HG02610 (cell line): ENCODE data around the gene WNT8A.
A peak's percentile ranks its signal among the peaks of the same experiment; 100 is the strongest.
"Not testable (repeated sequence)": the region's sequence is repeated elsewhere in the genome, so short reads cannot be mapped to it uniquely, and the experiment has no call there.

Experiments used
- ATAC-seq: cut with Tn5 transposase; IDR thresholded peaks from one replicate; pipeline ENCODE4 v1.9.1; 2021; ENCODE audit warnings: mild to moderate bottlenecking, moderate library complexity; ENCODE audit not compliant: unreplicated experiment

WNT8A gene, protein sequence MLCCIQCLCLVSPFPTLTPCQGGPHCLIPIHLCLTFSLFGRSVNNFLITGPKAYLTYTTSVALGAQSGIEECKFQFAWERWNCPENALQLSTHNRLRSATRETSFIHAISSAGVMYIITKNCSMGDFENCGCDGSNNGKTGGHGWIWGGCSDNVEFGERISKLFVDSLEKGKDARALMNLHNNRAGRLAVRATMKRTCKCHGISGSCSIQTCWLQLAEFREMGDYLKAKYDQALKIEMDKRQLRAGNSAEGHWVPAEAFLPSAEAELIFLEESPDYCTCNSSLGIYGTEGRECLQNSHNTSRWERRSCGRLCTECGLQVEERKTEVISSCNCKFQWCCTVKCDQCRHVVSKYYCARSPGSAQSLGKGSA

DNA sequence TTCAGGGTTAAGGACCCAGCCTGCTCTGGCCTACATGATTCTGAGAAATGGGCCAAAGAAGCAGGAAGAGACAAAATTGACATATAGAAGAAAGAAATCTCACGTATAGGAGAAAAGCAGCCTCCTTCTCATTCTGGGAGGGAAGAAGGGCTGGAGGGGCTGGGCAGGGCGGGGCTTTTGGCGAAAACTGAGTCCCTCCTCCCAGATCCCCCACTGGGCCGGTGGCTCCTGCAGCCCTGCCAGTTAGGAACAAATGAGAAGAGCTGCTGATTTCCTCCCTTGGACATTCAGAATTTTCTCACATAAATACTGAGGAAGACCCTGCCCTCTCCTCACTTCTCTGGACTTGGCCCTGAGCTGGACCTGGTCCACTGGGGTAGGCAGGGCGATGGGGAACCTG is at the start of gene WNT8A:
WNT8A (plus strand) TSS at position 332 of the 400 bp plus-strand sequence. CDS start 95 bp downstream, outside the sequence.
- ATAC-seq, result no peak

DNA sequence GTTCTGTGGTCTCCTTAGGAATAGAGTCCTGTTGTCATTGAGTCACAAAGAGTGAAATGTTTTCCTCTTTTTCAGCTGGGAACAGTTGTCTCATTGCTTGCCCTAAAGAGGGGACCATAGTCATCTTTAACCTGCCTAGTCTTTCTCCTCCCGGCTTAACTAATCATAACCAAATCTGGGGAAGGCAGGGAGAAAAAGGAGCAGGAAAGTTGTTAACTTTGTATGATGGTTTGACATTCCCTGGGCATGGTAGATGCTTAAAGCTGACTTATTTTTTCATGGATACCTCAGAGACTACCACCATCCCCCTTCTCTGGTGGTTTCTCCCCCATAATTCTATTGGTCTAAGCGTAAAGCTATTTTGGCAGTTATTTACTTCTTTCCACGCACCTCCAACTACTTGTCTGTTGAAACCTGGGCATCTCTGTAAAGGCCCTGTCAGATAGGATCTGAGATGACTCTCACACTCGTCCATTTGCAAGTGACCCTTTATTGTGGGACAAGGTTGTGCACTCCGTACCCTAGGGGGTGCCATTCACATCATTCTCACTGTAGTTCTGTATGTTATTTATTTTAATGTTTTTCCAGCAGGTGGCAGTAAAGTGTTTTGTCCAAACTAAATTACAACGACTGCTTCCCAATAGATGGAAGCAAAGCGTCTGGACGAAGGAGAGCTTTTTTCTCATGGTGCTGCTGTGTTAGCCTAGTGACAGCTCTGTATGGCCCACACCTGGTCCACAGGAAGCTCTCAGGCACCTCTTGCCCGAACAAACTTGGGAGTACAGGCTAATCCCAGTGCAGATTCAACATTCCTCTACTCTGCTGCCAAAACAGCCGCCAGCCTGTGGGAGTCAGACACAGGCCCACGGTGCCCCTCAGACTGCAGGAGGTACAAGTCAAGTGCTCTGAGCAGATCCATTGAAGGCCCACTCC is 48.0 kb upstream of the WNT8A start:
- peak; percentile 43 for ATAC-seq

DNA sequence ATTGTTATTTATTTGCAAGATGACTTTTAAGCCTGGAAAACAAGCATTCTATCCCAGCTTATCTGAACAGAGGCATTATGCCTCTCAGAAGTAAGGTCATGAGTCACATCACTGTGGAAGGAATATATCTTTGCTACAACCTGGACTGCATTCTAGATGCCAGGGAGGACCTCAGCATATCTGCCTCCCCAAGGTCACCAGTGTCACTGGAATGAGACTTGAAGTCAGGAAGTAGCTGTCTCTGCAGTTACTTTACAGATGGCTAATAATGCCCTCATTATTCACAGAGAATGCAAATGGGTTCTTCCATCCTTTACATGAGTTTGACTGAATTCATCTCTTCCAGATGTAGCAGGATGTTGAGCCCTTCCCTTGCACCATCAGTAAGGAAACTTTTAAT is 46.6 kb upstream of the WNT8A start:
- ATAC-seq, result no peak

DNA sequence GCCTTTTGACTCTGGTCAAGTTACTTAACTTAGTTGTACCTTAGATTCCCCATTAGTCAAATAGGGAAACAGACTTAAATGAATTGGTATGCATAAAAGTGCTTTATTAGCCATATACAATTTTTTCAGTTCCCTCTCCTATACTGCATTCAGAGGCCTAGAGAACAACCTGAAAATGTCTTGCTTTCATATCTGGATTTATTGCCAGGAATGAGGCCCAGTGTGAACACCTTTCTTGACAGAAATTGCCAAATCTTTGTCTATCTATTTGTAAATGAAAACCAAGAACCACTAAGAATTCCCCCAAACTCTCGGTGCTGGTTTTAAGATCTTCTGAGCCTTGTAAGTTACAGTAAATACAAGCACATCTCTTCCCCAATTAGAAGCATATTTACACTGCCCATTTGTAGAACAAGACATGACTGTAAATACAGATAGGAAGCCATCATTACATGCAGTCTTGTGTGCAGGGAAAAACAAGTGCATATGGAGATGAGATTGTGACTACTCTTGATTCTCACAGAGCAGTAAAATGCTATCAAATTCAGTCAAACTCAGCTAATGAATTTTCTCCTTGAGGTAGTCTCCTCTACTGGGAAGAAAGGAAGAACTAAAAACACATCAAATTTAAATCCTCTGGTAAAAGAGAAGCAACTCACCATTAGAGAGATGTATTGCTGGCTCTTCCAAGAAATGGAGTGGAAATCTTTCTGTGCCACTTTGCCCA is 45.8 kb upstream of the WNT8A start:
- no peak for ATAC-seq

DNA sequence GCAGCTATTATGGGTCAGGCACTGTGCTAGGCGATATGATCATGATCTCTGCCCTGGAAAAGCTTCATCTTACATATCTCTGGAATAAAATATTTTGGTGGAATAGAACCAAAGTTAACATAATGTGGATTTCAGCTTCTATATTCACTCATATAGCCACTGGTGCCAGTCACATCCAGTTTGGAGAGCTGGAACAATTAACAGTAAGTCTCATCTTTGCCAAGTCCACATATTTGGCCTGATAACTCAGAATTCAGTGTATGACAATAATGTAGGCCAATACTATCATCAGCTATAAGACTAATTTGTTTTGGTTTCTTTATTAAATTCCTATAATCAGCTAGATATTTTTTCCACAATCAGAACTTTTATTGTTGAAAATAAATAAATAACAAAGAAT is 45.0 kb upstream of the WNT8A start:
- no peak for ATAC-seq

DNA sequence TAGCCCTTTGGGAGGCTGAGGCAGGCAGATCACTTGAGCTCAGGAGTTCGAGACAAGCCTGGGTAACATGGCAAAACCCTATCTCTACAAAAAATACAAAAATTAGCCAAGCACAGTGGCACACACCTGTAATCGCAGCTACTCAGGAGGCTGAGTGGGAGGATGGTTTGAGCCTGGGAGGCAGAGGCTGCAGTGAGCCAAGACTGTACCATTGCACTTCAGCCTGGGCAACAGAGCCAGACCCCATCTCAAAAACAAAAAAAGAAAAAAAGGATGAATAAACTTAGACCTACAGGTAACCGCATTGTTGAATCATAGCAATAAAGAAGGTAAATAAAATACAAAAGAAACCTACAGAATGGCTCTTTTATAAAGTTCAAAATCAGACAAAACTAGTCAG is 38.5 kb upstream of the WNT8A start:
- not testable (repeated sequence) for ATAC-seq

DNA sequence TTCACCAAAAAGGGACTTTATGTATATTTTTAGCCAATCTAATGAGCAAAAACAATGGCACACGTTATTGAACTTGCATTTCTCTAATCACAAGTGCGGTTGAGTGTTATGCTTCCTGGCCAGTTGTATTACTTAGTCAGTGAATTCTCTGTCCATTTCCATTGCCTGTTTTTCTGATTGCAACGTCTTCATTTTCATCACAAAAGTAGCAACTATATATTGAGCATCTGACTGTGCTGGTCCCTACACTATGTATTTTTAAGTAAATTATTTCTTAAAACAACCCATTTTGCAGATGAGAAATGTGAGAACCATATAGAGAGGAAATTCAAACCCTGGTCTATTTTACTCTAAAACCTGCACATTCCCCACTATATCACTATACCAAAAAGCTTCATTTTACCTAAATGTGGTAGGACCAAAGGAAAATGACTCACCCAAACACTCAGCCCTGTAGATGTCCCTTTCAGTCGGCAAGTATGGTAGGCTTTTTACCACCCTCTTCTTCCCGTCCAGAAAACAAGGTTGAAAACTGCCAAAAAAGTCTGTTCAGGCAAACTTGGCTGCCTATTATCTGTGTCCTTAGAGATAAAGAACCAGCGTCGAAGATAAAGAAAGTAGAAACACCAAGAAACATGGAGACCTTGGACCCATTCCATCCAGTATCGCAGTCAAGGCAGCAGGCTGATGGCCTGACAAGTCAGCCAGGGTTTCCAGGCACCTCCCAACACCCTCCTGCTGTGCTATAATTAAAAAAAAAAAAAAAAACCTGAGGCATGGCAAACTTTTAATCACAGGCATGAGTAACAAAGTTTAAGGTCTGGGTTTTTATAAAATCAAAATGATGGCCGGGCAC is 32.2 kb upstream of the WNT8A start:
- no peak for ATAC-seq

DNA sequence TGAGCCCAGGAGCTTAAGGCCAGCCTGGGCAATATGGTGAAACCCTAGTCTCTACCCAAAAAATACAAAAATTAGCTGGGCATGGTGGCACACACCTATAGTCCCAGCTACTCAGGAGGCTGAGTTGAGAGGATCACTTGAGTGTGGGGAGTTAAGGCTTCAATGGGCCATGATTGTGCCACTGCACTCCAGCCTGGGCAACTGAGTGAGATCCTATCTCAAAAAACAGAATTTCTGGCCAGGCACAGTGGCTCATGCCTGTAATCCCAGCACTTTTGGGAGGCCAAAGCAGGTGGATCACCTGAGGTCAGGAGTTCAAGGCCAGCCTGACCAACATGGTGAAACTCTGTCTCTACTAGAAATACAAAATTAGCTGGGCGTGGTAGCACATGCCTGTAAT is 31.1 kb upstream of the WNT8A start:
- not testable (repeated sequence) for ATAC-seq

DNA sequence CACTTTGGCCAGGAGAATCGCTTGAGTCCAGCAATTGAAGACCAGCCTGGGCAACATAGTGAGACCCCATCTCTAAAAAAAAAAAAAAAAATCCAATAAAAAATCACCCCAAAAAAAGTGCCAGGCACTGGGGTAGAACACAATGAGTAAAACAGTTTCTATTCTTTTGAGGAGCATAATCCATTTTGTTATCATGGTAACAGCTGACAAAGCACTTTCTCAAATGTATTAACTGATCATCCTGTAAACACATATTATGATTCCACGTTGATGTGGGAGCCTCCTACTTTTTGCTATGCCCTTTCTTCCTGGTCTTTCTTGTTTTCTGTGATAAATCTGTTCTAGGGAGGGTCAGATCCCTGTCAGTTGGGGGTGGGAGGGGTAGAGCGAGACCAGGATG is 30.3 kb upstream of the WNT8A start:
- ATAC-seq, result no peak

DNA sequence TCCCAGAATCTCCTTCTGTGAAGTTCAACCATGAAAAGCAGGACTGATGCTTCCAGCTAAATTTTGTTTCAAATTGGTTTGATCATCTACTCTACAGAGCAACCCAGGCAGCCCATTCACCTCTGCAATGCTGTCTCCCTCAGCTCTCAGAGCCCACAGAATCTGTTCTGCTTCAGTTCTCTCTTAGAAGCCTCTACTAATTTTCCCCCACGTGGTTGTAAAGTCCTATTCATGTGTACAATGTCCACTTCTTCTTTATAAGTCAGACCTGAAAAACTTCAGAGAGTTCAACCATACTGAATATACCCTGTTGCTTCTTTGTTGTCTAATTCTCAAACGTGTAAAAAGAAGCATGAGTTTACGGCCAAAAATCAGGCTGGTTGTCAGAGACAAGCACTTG is 29.6 kb upstream of the WNT8A start:
- no peak for ATAC-seq

DNA sequence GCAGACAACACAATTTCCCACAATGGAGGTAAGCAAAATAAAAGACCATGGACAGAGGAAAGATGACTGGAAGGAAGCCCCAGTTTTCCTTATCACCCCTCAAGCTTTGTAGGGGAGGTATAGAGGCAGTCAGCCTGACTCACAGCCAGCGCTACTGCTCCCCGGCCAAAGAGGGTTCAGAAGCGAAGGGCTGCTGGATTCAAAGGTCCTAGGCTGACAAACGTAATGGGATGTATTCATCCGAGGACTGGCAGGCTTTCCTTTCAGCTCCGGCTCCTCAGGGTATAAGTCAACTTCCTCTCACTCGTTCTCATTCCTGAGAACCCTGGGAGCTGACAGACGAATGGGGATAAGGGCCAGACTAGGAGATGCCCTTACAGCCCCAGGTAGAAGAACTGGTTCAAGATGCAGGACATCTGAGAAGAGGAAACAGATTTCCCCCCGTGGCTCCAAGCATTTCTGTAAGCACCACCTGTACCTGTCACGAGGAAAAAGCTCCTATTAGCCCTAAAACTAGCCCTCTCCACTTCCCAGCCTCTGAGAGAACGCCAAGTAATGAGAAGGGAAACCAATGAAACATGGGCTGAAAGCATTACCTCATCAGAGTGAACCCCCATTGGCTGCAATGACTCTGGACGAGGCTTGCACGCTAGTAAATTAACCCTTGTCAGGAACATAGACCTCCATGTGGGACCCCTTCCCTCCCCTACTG is 28.8 kb upstream of the WNT8A start:
- ATAC-seq, result no peak

DNA sequence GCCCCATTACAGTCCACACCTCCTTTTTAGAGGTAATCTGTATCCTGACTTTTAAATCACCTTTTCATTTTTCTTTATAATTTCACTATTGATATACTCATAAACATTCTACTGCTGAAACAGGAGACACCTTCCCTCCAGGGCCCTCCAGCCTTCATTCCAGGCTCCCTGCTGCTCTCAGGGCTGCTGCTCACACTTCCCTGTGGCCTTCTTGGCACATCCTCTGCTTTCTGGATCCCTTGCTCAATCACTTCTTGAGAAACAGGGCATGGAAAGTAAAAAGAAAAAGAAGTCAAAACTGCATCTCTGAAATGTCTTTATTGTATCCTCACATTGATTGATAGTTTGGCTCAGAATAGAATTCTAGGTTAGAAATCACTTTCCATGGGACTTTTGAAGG is 19.3 kb upstream of the WNT8A start:
- no peak for ATAC-seq

DNA sequence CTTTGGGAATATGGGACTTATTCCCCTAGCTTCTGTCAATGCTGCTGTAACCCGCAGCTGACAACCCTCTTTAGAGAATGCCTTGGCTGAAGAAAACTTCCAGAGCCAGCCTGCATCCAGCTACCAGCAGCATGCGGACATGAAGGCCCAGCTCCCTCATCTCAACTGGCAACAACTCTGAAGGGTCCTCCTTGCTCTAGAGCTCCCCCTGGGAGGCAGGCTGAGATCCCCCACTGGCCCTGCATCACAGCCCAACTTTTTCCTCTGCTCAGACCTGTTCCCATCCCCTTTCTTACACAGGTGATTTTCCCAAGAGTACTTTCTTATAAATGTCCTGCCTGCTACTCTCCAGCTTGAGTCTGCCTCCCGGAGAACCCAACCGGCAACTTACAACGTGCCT is 18.7 kb upstream of the WNT8A start:
- no peak for ATAC-seq

DNA sequence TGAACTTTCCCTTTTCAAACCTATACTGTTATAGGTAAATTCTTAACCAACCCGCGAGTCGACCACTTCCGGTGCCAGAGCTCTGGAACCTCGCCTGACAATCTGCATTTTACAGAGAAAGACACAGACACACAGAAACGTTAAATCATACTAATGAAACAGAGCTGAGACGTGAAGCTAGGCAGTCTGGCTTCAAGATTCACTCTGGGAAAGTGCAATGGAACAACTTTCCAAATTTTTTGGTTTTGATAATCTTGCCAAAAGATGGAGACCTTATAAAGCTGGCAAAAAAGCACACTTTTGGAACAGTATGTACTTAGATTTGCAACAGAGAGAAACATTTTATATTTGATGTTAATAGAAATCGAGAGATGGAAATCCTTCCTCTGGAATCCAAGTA is 15.9 kb upstream of the WNT8A start:
- ATAC-seq, result no peak

DNA sequence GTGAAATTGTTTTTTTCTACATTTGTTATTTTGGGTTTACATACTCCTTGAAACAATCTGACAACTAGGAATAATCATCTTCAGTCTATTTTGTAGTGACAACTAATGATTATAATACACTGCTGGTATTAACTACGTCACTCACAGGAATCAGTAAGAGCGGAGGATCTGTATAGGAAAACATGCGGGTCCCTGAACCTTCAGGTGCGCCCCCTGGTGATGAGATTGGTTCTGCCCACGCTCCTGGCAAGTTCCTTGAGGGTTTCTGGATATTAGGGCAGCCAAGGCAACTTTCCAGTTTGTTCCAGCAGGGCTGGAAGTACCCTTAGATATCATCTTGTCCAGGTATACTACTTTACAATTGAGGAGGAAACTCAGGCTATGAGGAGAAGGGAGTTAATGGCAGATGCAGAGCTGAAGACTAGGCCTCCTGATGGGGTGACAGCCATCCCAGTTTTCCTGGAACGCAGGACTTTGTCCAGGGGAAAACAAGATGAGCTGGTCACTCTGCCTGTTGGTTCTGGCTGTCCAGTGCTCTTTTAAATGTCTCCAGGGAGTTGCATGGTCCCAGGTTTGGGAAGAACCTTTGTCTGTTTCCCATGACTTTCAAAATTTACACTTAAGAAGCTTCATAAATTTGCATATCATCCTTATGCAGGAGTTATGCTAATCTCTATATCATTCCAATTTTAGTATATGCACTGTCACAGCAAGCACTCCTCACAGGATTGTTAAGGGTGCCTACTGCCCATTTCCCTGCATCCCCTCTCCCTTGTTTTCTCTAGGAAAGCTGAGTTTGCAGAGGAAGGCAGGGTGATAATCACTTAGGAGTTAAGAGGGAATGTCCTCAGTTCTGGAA is 14.9 kb upstream of the WNT8A start:
- ATAC-seq, result no peak

DNA sequence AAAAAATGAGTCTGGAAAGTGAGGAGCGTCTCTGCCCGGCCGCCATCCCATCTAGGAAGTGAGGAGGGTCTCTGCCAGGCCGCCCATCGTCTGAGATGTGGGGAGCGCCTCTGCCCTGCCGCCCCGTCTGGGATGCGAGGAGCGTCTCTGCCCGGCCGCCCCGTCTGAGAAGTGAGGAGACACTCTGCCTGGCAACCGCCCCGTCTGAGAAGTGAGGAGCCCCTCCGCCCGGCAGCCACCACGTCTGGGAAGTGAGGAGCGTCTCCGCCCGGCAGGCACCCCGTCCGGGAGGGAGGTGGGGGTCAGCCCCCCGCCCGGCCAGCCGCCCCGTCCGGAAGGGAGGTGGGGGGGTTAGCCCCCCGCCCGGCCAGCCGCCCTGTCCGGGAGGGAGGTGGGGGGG is 13.8 kb upstream of the WNT8A start:
- ATAC-seq, result not testable (repeated sequence)

DNA sequence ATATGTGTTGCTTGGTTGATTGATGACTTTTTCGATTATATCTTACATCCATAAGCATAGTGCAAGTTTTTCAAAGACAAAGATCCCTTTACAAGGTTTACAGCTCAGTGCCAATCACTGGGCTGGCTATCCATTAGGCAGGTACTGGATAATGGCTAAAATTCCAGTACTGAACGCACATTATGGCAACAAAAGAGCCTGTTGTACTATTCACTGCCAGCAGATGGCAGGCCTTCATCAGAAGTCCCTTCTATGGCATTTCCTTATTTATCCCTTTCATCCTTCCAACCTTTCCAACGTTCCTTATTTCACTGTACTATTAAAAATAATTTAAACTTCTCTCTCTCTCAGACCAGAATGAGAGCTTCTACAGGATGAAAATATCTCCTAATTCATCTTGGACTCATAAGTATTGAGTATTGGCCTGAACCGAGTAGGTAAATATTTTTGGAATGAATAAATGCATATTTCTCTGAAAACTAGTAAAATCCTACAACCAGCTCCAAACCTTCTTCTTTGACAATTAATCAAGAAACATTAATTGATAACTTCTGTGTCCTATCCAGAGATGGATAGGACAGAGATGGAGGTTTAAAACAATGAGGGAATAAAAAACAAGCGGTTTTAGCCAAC is 6.7 kb upstream of the WNT8A start:
- ATAC-seq, result no peak

DNA sequence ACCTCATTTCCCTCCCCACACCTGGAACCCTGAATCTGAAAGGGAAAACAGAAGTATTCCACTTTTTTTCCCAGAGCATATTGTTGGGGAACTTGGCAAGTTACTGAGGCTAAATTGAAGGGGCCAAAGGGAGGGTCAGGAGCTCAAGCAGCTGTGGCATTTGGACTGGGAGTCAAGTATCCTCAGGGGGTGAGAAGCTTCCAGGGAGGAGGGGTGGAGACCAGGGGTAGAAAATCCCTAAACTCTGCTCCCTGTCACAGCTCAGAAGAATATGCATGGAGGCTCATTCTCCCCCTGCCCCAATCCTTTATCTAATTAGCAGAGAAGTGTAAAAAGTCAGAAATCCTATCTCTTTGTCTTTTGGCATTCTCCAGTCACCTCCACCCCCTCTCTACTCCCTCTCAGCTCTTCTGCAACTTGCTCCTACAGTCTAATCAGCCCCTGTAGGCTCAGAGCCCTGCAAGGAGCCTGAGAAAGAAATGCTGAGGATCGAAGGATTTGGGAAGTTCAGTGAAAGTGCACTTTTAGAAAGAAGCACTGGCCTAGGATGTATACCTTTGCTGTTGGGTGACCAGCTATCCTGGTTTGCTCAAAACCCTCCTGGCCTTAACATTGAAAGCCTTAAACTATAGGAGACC is 5.7 kb upstream of the WNT8A start:
- ATAC-seq, result no peak
